BLaER1 (cell line): ENCODE results near the gene MNT.

ENCODE experiments used
- H3K27ac ChIP-seq: shearing (Covaris generic); formaldehyde crosslinking; 2 replicates; pipeline ENCODE4 v1.8.1; 2022
- H3K27me3 ChIP-seq: shearing (Covaris generic); formaldehyde crosslinking; 2 replicates; pipeline ENCODE4 v1.8.1; 2022
- H3K36me3 ChIP-seq: shearing (Covaris generic); formaldehyde crosslinking; 2 replicates; pipeline ENCODE4 v1.8.1; 2022
- H3K4me1 ChIP-seq: shearing (Covaris generic); formaldehyde crosslinking; 2 replicates; pipeline ENCODE4 v1.8.1; 2022
- H3K4me2 ChIP-seq: shearing (Covaris generic); formaldehyde crosslinking; 2 replicates; pipeline ENCODE4 v1.8.1; 2022
- H3K4me3 ChIP-seq: shearing (Covaris generic); formaldehyde crosslinking; 2 replicates; pipeline ENCODE4 v1.8.1; 2022
- H3K9ac ChIP-seq: shearing (Covaris generic); formaldehyde crosslinking; 2 replicates; pipeline ENCODE4 v1.8.1; 2022
- H3K9me3 ChIP-seq: shearing (Covaris generic); formaldehyde crosslinking; 2 replicates; pipeline ENCODE4 v1.8.1; 2022
- H4K20me1 ChIP-seq: shearing (Covaris generic); formaldehyde crosslinking; 2 replicates; pipeline ENCODE4 v1.8.1; 2022
- Cebpa-rat ChIP-seq: shearing (Covaris generic); IDR thresholded peaks from 2 replicates; pipeline ENCODE4 v1.8.1; 2022

Gene MNT

DNA sequence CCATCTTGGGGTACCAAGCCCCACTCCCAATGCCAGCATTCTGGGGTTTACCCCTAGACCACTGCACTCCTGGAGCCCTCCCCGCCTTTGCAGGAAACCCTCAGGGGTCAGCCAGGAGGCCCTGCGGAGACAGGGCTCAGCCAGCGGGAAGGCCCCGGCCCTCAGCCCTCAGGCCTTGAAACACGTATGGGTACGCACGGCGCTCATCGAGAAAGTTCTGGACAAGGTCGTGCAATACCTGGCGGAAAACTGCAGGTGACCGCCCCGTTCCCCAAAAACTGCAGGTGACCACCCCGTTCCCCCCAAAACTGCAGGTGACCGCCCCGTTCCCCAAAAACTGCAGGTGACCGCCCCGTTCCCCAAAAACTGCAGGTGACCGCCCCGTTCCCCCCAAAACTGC lies 38.8 kb downstream of the MNT start:
- H3K4me2 ChIP-seq = no peak overlapping the region

DNA sequence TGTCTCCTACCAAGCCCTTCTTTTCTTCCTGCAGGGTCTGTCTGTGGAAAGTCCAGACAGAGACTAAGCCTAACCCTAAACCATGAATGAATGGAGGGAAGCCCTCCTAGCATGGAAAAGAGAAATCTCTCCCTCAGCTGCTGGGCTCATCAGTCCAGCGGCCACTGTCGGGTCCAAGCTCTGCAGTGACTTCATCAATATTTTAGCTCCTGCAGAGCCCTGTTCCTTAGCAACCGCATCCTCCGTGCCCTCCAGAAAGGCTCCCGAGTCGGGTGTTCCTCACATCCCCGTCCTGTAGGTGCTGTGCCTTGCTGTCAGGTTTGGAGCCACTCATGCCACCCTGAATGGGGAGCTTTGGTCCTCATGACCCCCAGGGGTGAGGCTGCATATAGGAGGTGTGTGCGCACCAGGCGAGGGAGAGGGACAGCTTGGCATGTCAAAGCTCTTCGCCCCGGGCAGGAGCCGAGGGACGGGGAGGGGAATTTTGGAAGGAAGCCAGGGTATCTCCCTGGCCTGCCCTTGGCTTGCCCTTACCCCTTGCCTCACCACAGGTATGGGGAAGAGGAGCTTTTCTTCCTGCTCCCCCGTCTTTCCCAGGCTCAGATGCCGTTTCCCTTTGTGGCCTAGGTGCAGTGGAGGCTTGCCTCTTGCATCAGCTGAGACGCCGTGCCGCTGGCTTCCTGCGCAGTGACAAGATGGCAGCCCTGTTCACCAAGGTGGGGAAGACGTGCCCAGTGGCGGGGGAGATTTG lies 39.7 kb downstream of the MNT start:
- Histone ChIP-seq H3K27me3 (no peaks in the 10 kb centered on the region), H3K4me1 (peaks cover 12% of the 10 kb centered on the region), H4K20me1 (peaks cover 39% of the 10 kb centered on the region; the same call in 1 of the 2 replicates), H3K4me2 (no peak overlapping the region), H3K9me3 (no peaks in the 10 kb centered on the region), H3K4me3 (no peak overlapping the region), H3K9ac (no peak overlapping the region), H3K36me3 (peaks cover 80% of the 10 kb centered on the region), H3K27ac (no peak overlapping the region)
- no peak for TF ChIP-seq Cebpa-rat

More for the DNA sequence above, 38.8 kb downstream of the MNT start:
- H3K9me3 ChIP-seq = no peaks in the 10 kb centered on the region
- no peak overlapping the region for H3K27ac ChIP-seq
- TF ChIP-seq Cebpa-rat = no peak
- peaks cover 36% of the 10 kb centered on the region; the same call in 1 of the 2 replicates for H4K20me1 ChIP-seq
- H3K36me3 ChIP-seq = peaks cover 87% of the 10 kb centered on the region
- H3K4me3 ChIP-seq = no peak overlapping the region
- no peaks in the 10 kb centered on the region for H3K27me3 ChIP-seq
- no peak overlapping the region for H3K9ac ChIP-seq
- H3K4me1 ChIP-seq = peaks cover 15% of the 10 kb centered on the region

DNA sequence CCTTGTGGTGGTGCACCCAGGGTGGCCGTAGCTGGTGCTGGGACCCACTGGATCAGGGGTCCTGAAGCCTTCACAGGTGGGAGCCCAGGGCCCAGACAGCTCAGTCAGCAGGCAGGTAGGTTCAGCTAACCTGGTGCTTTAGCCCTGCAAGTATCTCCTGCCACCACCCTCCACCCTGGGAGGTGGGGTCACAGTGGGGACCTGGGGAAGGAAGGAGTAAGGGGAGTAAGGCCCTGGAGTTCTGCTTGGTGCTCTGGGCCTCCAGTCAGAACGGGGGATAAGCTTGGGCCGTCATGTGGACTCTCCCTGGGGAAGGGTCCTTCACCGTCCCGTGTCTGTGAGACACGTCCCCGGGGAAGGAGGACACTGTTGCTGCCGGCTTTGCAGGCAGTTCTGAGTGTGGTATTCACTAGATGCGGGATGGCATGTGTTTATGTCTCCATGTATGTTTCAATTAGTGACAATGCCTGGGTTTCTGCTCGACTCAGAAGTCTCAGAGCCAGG lies 42.9 kb downstream of the MNT start:
- Histone ChIP-seq H4K20me1 (peaks cover 56% of the 10 kb centered on the region), H3K4me2 (peak overlapping the region; percentile 36), H3K27ac (no peak overlapping the region), H3K27me3 (no peaks in the 10 kb centered on the region), H3K4me1 (peaks cover 12% of the 10 kb centered on the region), H3K4me3 (no peak overlapping the region), H3K9ac (peak overlapping the region; percentile 7; the same call in 1 of the 2 replicates), H3K9me3 (no peaks in the 10 kb centered on the region), H3K36me3 (peaks cover 48% of the 10 kb centered on the region)
- no peak for TF ChIP-seq Cebpa-rat

DNA sequence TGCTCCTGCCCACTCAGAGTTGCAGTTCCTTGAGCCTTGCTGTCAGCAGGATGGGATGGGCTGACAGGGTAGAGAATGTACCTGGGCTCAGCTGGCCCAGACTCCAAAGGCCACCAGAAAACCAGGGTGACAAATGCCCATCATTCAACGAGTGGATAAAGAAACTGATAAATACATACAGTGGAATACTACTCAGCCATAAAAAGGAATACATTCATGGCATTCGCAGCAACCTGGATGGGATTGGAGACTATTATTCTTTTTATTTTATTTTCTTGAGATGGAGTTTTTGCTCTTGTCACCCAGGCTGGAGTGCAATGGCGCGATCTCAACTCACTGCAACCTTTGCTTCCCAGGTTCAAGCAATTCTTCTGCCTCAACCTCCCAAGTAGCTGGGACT lies 43.6 kb downstream of the MNT start:
- H3K4me2 ChIP-seq = no peak overlapping the region
- H3K27ac ChIP-seq = no peak overlapping the region
- peaks cover 12% of the 10 kb centered on the region for H3K4me1 ChIP-seq
- H3K27me3 ChIP-seq = no peaks in the 10 kb centered on the region
- no peak overlapping the region for H3K9ac ChIP-seq
- peaks cover 59% of the 10 kb centered on the region for H4K20me1 ChIP-seq
- H3K9me3 ChIP-seq = no peaks in the 10 kb centered on the region
- no peak overlapping the region for H3K4me3 ChIP-seq
- TF ChIP-seq Cebpa-rat = no peak
- peaks cover 43% of the 10 kb centered on the region for H3K36me3 ChIP-seq

DNA sequence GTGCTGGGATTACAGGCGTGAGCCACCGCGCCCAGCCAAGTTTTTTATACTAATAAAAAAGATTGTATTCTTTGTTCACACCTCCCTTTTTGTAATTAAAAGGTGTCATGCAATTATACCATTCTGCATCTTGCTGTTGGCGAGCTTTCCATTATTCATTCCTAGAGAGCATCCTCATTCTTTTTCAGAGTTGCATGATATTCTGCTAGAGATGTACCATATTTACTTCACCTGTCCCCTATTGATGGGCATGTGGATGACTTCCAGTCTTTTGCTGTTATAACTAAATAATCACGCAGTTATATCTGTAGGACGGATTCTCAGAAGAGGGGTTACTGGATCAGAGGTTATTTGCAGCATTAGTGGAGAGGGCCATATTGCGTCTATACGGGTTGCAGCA lies 46.5 kb downstream of the MNT start:
- TF ChIP-seq Cebpa-rat = no peak
- peaks cover 49% of the 10 kb centered on the region for H4K20me1 ChIP-seq
- H3K9ac ChIP-seq = no peak overlapping the region
- H3K4me1 ChIP-seq = peaks cover 12% of the 10 kb centered on the region
- no peak overlapping the region for H3K27ac ChIP-seq
- peaks cover 37% of the 10 kb centered on the region for H3K36me3 ChIP-seq
- H3K9me3 ChIP-seq = no peaks in the 10 kb centered on the region
- no peaks in the 10 kb centered on the region for H3K27me3 ChIP-seq
- no peak overlapping the region for H3K4me2 ChIP-seq
- no peak overlapping the region for H3K4me3 ChIP-seq

DNA sequence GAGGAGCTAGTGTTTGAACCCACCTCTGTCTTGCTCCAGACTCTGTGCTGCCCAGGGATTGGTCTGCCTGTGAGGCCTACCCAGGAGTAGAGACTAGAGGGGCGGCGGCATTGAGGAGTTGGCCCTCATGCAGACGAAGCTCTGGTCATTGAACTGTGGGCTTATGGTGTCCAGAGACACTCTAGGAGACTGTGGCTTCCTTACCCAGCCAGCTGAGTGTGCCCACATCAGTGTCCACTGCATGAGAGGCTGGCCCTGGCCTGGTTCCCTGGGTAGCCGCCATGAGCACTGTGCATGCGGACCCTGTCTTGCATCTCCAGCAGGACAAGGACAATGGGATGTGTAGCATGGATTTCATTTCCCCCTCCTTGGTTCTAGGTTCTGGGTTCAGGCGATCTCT lies 49.6 kb downstream of the MNT start:
- Histone ChIP-seq H3K4me2 (no peak overlapping the region), H3K4me1 (no peaks in the 10 kb centered on the region), H3K9me3 (no peaks in the 10 kb centered on the region), H3K27ac (no peak overlapping the region), H3K36me3 (peaks cover 44% of the 10 kb centered on the region), H3K9ac (no peak overlapping the region), H3K27me3 (no peaks in the 10 kb centered on the region), H3K4me3 (no peak overlapping the region), H4K20me1 (peaks cover 35% of the 10 kb centered on the region)
- TF ChIP-seq Cebpa-rat = no peak

DNA sequence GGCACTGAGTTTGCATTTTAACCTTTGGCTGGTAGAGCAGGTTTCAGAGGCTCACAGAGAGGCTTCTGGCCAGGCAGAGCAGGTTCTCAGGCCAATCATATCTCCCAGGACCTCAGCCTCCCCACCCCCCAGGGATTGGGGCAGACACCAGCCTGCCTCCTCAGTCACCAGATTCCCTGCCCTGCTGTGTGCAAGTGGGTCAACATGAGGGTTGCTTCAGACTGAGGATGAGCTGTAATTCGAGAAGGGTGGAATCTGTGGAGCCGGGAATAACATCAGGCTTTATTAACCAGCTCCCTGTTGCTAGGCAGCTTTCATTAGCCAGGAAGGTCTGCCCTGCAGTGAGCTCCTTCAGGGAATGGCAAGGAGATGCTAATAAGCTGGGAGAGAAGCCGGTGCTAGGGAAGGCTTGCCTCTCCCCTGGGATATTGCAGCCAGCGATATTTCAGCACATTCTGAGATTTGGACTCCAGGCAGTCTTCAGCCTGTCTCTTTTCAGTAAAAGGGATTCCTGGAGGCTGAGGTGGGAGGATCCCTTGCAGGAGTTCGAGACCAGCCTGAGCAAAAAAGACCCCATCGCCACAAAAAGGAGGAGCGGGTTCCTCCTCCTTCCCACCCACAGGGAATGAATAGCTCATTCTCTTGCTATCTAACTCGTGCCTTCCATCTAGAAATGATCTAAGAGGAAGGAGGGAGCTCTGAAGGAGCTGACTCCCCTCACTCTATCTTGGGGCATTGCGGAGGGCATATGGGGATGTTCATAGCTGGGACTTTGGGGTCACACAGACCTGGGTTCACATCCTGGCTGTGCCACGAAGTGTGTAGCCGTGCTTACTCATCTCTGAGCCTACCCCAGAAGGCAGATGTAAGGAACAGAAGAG lies 52.8 kb downstream of the MNT start:
- H3K27ac ChIP-seq = no peak overlapping the region
- H3K9ac ChIP-seq = 0 out of 2 replicates have a peak overlapping the region, but pooled peaks have one; percentile 6
- TF ChIP-seq Cebpa-rat = no peak

DNA sequence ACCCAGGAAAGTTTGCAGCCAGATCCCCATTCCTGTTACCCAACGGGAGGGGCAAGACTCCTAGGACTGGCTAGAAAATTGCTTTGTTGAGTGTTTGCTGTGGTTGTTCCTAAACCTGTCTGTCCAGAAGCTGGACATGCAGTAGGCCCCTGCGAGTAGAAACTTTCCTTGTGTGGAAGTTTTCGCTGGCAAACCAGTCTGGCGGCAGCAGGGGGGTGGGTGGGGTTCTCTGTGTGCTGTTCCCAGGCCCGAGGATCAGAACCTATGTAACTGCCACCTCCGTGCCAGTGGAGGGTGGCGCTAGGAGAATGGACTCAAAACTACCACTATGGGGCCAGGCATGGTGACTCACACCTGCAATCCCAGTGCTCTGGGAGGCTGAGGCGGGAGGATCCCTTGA lies 54.4 kb downstream of the MNT start:
- Histone ChIP-seq H3K4me2 (no peak overlapping the region), H3K4me3 (no peak overlapping the region), H3K36me3 (peaks cover 76% of the 10 kb centered on the region), H3K27ac (no peak overlapping the region), H3K4me1 (no peaks in the 10 kb centered on the region), H3K9ac (no peak overlapping the region), H3K27me3 (no peaks in the 10 kb centered on the region), H4K20me1 (peaks cover 8% of the 10 kb centered on the region), H3K9me3 (no peaks in the 10 kb centered on the region)
- no peak for TF ChIP-seq Cebpa-rat

More for the DNA sequence above, 52.8 kb downstream of the MNT start:
- H3K27me3 ChIP-seq = no peaks in the 10 kb centered on the region
- H4K20me1 ChIP-seq = peaks cover 18% of the 10 kb centered on the region
- peaks cover 73% of the 10 kb centered on the region for H3K36me3 ChIP-seq
- no peaks in the 10 kb centered on the region for H3K9me3 ChIP-seq
- H3K4me3 ChIP-seq = no peak overlapping the region
- no peaks in the 10 kb centered on the region for H3K4me1 ChIP-seq
- no peak overlapping the region for H3K4me2 ChIP-seq

DNA sequence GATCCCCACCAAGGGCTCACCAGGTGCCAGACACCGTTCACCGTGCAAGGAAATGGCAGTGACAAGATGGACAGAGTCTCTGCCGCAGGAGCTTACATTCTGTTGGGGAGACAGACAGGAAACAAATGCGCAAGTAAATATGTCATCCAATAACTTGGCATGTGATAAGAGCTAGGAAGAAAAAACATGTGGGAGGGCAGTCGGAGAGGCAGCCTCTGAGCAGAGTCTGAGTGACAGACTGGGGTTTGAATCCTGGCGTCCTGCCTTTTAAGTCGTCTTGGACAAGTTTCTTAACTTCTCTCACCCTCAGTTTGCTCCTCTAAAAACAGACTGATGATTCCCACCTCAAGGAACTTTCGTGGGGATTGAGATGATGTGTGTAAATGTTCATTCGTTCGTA lies 56.3 kb downstream of the MNT start:
- Histone ChIP-seq H4K20me1 (peaks cover 18% of the 10 kb centered on the region; the same call in 1 of the 2 replicates), H3K27ac (no peak overlapping the region), H3K36me3 (peaks cover 70% of the 10 kb centered on the region), H3K9ac (no peak overlapping the region), H3K9me3 (no peaks in the 10 kb centered on the region), H3K27me3 (no peaks in the 10 kb centered on the region), H3K4me3 (no peak overlapping the region), H3K4me1 (no peaks in the 10 kb centered on the region), H3K4me2 (no peak overlapping the region)
- no peak for TF ChIP-seq Cebpa-rat

DNA sequence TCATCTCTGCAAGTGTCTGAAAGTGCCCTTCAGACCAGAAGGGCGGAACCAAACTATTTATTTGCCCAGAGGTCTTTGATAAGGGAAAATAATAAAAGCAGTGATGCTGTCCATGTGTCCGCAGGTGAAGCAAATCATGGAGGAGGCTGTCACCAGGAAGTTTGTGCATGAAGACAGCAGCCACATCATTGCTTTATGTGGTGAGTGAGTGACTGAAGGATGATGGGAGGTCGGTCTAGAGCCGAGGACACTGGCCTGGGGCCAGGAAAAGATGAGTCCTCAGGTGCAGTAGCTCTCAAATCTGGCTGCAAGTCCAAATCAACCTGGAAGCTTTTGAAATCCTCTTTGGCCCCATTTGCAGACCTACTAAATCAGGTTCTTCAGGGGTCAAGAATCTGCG lies 57.4 kb downstream of the MNT start:
- Histone ChIP-seq H3K4me1 (peaks cover 7% of the 10 kb centered on the region), H3K9ac (no peak overlapping the region), H4K20me1 (peaks cover 29% of the 10 kb centered on the region), H3K4me2 (no peak overlapping the region), H3K27ac (no peak overlapping the region), H3K9me3 (no peaks in the 10 kb centered on the region), H3K36me3 (peaks cover 67% of the 10 kb centered on the region), H3K27me3 (no peaks in the 10 kb centered on the region), H3K4me3 (no peak overlapping the region)
- no peak for TF ChIP-seq Cebpa-rat
